ENCODE data around the gene AUTS2. TPM values are rescaled to one million over a fixed set of nuclear protein-coding genes. Genes with fewer than 3 reads are reported as not detected.

The AUTS2 gene
- total RNA-seq, 1 experiment from 2014 or later = not detected

GRCh38 chr7:70137126-70137525, 538.9 kb downstream of the AUTS2 start:
- H3K36me3 ChIP-seq = no peaks in the 10 kb centered on the region
- H3K9me3 ChIP-seq (replicated peaks) = no peaks in the 10 kb centered on the region; the same call in 1 of the 2 replicates
- H3K4me1 ChIP-seq (replicated peaks) = no peaks in the 10 kb centered on the region
- DNase-seq (ENCODE audit: low read depth in 1 of 2, low spot score in 2 of 2) = no peak
- H3K4me3 ChIP-seq = no peak overlapping the region
- H3K27ac ChIP-seq = no peak overlapping the region
- H3K27me3 ChIP-seq (replicated peaks) = no peaks in the 10 kb centered on the region

- DNase-seq (ENCODE audit: low read depth in 1 of 2, low spot score in 2 of 2) = no peak
- Histone ChIP-seq H3K27me3 (replicated peaks) (no peaks in the 10 kb centered on the region), H3K27ac (no peak overlapping the region), H3K4me1 (replicated peaks) (no peaks in the 10 kb centered on the region), H3K36me3 (no peaks in the 10 kb centered on the region), H3K4me3 (no peak overlapping the region), H3K9me3 (replicated peaks) (no peaks in the 10 kb centered on the region)
Observed at GRCh38 chr7:70142247-70142932, 544.1 kb downstream of the AUTS2 start.

GRCh38 chr7:70143075-70144044, 545.1 kb downstream of the AUTS2 start:
- Histone ChIP-seq H3K27me3 (replicated peaks) (no peaks in the 10 kb centered on the region), H3K4me1 (replicated peaks) (no peaks in the 10 kb centered on the region), H3K27ac (no peak overlapping the region), H3K9me3 (replicated peaks) (no peaks in the 10 kb centered on the region), H3K4me3 (no peak overlapping the region), H3K36me3 (no peaks in the 10 kb centered on the region)
- DNase-seq (ENCODE audit: low read depth in 1 of 2, low spot score in 2 of 2) = no peak

- H3K4me1 ChIP-seq (replicated peaks) = no peaks in the 10 kb centered on the region
- no peaks in the 10 kb centered on the region for H3K9me3 ChIP-seq (replicated peaks)
- no peak for DNase-seq (ENCODE audit: low read depth in 1 of 2, low spot score in 2 of 2)
- no peak overlapping the region for H3K4me3 ChIP-seq
- H3K27ac ChIP-seq = no peak overlapping the region
- H3K36me3 ChIP-seq = no peaks in the 10 kb centered on the region
- no peaks in the 10 kb centered on the region for H3K27me3 ChIP-seq (replicated peaks)
Observed at GRCh38 chr7:70148997-70149396, 550.7 kb downstream of the AUTS2 start.

GRCh38 chr7:70152313-70152712, 554.0 kb downstream of the AUTS2 start:
- DNase-seq (ENCODE audit: low read depth in 1 of 2, low spot score in 2 of 2) = no peak

GRCh38 chr7:70153933-70154332, 555.7 kb downstream of the AUTS2 start:
- Histone ChIP-seq H3K27me3 (replicated peaks) (no peaks in the 10 kb centered on the region), H3K4me3 (no peak overlapping the region), H3K4me1 (replicated peaks) (no peaks in the 10 kb centered on the region), H3K27ac (no peak overlapping the region), H3K9me3 (replicated peaks) (no peaks in the 10 kb centered on the region; the same call in 1 of the 2 replicates), H3K36me3 (no peaks in the 10 kb centered on the region)
- no peak for DNase-seq (ENCODE audit: low read depth in 1 of 2, low spot score in 2 of 2)

More at GRCh38 chr7:70152313-70152712, 554.0 kb downstream of the AUTS2 start:
- H3K4me3 ChIP-seq = no peak overlapping the region
- H3K4me1 ChIP-seq (replicated peaks) = no peaks in the 10 kb centered on the region
- no peaks in the 10 kb centered on the region; the same call in 1 of the 2 replicates for H3K9me3 ChIP-seq (replicated peaks)
- H3K27ac ChIP-seq = no peak overlapping the region
- no peaks in the 10 kb centered on the region for H3K27me3 ChIP-seq (replicated peaks)
- no peaks in the 10 kb centered on the region for H3K36me3 ChIP-seq

- no peaks in the 10 kb centered on the region for H3K36me3 ChIP-seq
- no peaks in the 10 kb centered on the region for H3K4me1 ChIP-seq (replicated peaks)
- H3K9me3 ChIP-seq (replicated peaks) = no peaks in the 10 kb centered on the region; the same call in 1 of the 2 replicates
- no peak overlapping the region for H3K4me3 ChIP-seq
- H3K27ac ChIP-seq = no peak overlapping the region
- no peaks in the 10 kb centered on the region for H3K27me3 ChIP-seq (replicated peaks)
- no peak for DNase-seq (ENCODE audit: low read depth in 1 of 2, low spot score in 2 of 2)
Observed at GRCh38 chr7:70154521-70155180, 556.4 kb downstream of the AUTS2 start.

GRCh38 chr7:70156057-70156456, 557.8 kb downstream of the AUTS2 start:
- Histone ChIP-seq H3K27ac (no peak overlapping the region), H3K9me3 (replicated peaks) (peaks cover 3% of the 10 kb centered on the region; the same call in 1 of the 2 replicates), H3K4me3 (no peak overlapping the region), H3K27me3 (replicated peaks) (no peaks in the 10 kb centered on the region), H3K4me1 (replicated peaks) (no peaks in the 10 kb centered on the region), H3K36me3 (no peaks in the 10 kb centered on the region)
- no peak for DNase-seq (ENCODE audit: low read depth in 1 of 2, low spot score in 2 of 2)

GRCh38 chr7:70159121-70159520, 560.8 kb downstream of the AUTS2 start:
- Histone ChIP-seq H3K9me3 (replicated peaks) (peaks cover 3% of the 10 kb centered on the region; the same call in 1 of the 2 replicates), H3K4me3 (no peak overlapping the region), H3K4me1 (replicated peaks) (no peaks in the 10 kb centered on the region), H3K36me3 (no peaks in the 10 kb centered on the region), H3K27ac (no peak overlapping the region), H3K27me3 (replicated peaks) (no peaks in the 10 kb centered on the region)
- DNase-seq (ENCODE audit: low read depth in 1 of 2, low spot score in 2 of 2) = no peak

GRCh38 chr7:70165477-70166170, 567.3 kb downstream of the AUTS2 start:
- no peaks in the 10 kb centered on the region for H3K27me3 ChIP-seq (replicated peaks)
- no peak overlapping the region for H3K4me3 ChIP-seq
- H3K9me3 ChIP-seq (replicated peaks) = no peaks in the 10 kb centered on the region
- DNase-seq (ENCODE audit: low read depth in 1 of 2, low spot score in 2 of 2) = no peak
- no peaks in the 10 kb centered on the region for H3K36me3 ChIP-seq
- no peak overlapping the region for H3K27ac ChIP-seq
- no peaks in the 10 kb centered on the region for H3K4me1 ChIP-seq (replicated peaks)

GRCh38 chr7:70171369-70171920, 573.2 kb downstream of the AUTS2 start:
- no peaks in the 10 kb centered on the region for H3K27me3 ChIP-seq (replicated peaks)
- H3K9me3 ChIP-seq (replicated peaks) = no peaks in the 10 kb centered on the region
- DNase-seq (ENCODE audit: low read depth in 1 of 2, low spot score in 2 of 2) = no peak
- H3K36me3 ChIP-seq = no peaks in the 10 kb centered on the region
- no peak overlapping the region for H3K27ac ChIP-seq
- H3K4me3 ChIP-seq = no peak overlapping the region
- H3K4me1 ChIP-seq (replicated peaks) = no peaks in the 10 kb centered on the region

- DNase-seq (ENCODE audit: low read depth in 1 of 2, low spot score in 2 of 2) = no peak
- H3K27ac ChIP-seq = no peak overlapping the region
Observed at GRCh38 chr7:70177166-70177565, 578.9 kb downstream of the AUTS2 start.

GRCh38 chr7:70178211-70178610, 579.9 kb downstream of the AUTS2 start:
- Histone ChIP-seq H3K27me3 (replicated peaks) (no peaks in the 10 kb centered on the region), H3K27ac (no peak overlapping the region), H3K4me1 (replicated peaks) (no peaks in the 10 kb centered on the region), H3K9me3 (replicated peaks) (peaks cover 3% of the 10 kb centered on the region), H3K36me3 (no peaks in the 10 kb centered on the region), H3K4me3 (no peak overlapping the region)
- DNase-seq (ENCODE audit: low read depth in 1 of 2, low spot score in 2 of 2) = no peak

More at GRCh38 chr7:70177166-70177565, 578.9 kb downstream of the AUTS2 start:
- Histone ChIP-seq H3K27me3 (replicated peaks) (no peaks in the 10 kb centered on the region), H3K36me3 (no peaks in the 10 kb centered on the region), H3K4me3 (no peak overlapping the region), H3K9me3 (replicated peaks) (peaks cover 3% of the 10 kb centered on the region), H3K4me1 (replicated peaks) (no peaks in the 10 kb centered on the region)

Data from SJSA1 (cell line).